Measurements from ENCODE around the gene HTT. TPM values are rescaled to one million over a fixed set of nuclear protein-coding genes. Genes with fewer than 3 reads are reported as not detected.

Gene HTT
- polyA plus RNA-seq, 3 donors, result 1.8 to 27.1 (median 3.0) TPM

DNA sequence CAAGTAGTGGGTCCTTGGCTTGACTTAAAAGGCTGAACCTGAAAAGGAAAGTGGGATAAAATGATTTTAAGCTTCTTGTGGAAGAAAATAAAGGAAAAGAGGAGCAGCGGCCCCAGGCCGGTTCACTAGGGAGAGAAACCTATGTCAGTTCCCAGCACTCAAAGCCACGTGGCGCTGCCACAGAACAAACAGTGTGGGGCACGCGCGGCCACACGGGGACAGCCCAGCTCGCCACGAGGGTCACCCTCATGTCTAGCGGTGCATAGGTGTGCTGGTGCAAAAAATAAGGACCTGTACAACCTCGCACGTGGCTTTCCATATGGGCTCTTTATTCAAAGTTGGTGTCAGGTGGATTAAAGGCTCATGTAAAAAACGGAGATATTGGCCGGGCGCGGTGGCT lies 191.6 kb downstream of the HTT start:
- Histone ChIP-seq H3K9me3 (replicated peaks in 1 of 2; ENCODE audit: control insufficient read depth in 1 of 2, insufficient read depth in 1 of 2, low read length in 2 of 2) (no peaks in the 10 kb centered on the region), H3K36me3 (replicated peaks in 1 of 2; ENCODE audit: control insufficient read depth in 1 of 2, insufficient read depth in 2 of 2, low read length in 2 of 2) (no peaks in the 10 kb centered on the region), H3K4me1 (ENCODE audit: control insufficient read depth in 1 of 2, insufficient read depth in 2 of 2, low read length in 2 of 2) (no peaks in the 10 kb centered on the region), H3K9ac (ENCODE audit: insufficient read depth, low read length, poor library complexity, severe bottlenecking) (no peak overlapping the region), H3K79me2 (ENCODE audit: insufficient read depth, low read length) (no peaks in the 10 kb centered on the region), H3K27ac (ENCODE audit: low read depth in 1 of 2, low read length in 2 of 2) (no peak overlapping the region), H4K20me1 (ENCODE audit: insufficient read depth, low read length) (no peaks in the 10 kb centered on the region), H3K27me3 (ENCODE audit: control insufficient read depth in 2 of 2, insufficient read depth in 2 of 2, low read length in 2 of 2) (no peaks in the 10 kb centered on the region), H3K4me3 (replicated peaks in 1 of 3; ENCODE audit: low read depth in 2 of 3, low read length in 3 of 3) (no peak overlapping the region), H3K4me2 (replicated peaks; ENCODE audit: extremely low read depth, low read length, poor library complexity, severe bottlenecking) (no peak overlapping the region), H2AFZ (ENCODE audit: insufficient read depth, low read depth, low read length, poor library complexity, severe bottlenecking) (no peak overlapping the region)
- 100% methylated on average over 10 of the region's 17 CpGs for WGBS (ENCODE audit: insufficient coverage)
- no peaks in the 10 kb centered on the region for H3K4me1 Mint-ChIP-seq
- no peak for DNase-seq
- no peaks in the 10 kb centered on the region for H3K36me3 Mint-ChIP-seq
- H3K9me3 Mint-ChIP-seq, result peaks cover 0 to 3% (median 0%) of the 10 kb centered on the region in 7 donors
- intact Hi-C loops (cut with micrococcal nuclease), result no loop called here
- TF ChIP-seq, protein P1, sequence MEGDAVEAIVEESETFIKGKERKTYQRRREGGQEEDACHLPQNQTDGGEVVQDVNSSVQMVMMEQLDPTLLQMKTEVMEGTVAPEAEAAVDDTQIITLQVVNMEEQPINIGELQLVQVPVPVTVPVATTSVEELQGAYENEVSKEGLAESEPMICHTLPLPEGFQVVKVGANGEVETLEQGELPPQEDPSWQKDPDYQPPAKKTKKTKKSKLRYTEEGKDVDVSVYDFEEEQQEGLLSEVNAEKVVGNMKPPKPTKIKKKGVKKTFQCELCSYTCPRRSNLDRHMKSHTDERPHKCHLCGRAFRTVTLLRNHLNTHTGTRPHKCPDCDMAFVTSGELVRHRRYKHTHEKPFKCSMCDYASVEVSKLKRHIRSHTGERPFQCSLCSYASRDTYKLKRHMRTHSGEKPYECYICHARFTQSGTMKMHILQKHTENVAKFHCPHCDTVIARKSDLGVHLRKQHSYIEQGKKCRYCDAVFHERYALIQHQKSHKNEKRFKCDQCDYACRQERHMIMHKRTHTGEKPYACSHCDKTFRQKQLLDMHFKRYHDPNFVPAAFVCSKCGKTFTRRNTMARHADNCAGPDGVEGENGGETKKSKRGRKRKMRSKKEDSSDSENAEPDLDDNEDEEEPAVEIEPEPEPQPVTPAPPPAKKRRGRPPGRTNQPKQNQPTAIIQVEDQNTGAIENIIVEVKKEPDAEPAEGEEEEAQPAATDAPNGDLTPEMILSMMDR (IDR thresholded peaks at IDR 0.05), result no peak
- H3K27me3 Mint-ChIP-seq (ENCODE audit: low read depth in 3 of 3), result peaks cover 0 to 8% (median 2%) of the 10 kb centered on the region in 3 donors
- H3K27ac Mint-ChIP-seq, result peak overlapping the region in 1 of 7 donors; percentile 23
- no peak overlapping the region for H3K4me3 Mint-ChIP-seq

DNA sequence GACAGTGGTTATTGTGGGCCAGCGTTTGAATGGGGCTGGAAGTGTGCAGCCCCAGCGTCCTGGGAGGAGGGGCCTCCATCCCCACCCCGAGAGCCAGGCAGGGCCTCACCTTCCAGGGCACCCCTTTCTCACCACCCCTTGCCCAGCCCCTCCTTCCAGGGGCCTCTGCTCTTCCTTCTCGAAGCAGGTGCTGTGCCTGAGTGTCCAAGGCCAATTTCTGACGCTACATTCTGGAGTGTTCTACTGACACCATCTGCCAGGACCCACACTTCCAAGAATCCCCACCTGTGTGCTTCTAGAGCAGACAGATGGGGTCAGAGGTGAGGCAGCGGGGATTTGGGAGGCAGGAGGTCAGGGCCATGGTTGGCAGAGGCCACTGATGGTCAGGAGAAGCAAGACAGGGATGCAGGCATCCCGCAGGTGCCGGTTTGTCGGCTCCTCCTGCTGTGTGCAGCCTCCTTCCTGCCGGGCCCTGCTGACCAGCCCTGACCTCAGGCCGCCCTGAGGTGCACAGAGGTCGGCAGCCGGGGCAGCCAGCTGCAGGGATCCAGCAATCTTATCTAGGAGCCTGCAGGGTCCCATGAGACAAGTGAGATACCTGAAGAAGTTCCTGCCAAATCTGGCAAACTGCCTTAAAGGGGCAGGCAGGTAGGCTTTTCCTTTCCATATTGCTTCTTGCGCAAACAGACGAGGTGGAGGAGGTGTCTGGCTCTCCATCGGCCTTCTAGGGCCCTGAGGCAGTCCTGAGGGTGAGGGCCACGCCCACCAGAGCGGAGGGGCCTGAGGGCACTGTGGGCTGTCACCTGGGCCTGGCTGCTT lies 193.3 kb downstream of the HTT start:
- H3K36me3 Mint-ChIP-seq, result no peaks in the 10 kb centered on the region
- peaks cover 0 to 3% (median 0%) of the 10 kb centered on the region in 7 donors for H3K9me3 Mint-ChIP-seq
- Histone ChIP-seq H3K9ac (ENCODE audit: insufficient read depth, low read length, poor library complexity, severe bottlenecking) (no peak overlapping the region), H3K9me3 (replicated peaks in 1 of 2; ENCODE audit: control insufficient read depth in 1 of 2, insufficient read depth in 1 of 2, low read length in 2 of 2) (no peaks in the 10 kb centered on the region), H3K27me3 (ENCODE audit: control insufficient read depth in 2 of 2, insufficient read depth in 2 of 2, low read length in 2 of 2) (no peaks in the 10 kb centered on the region), H2AFZ (ENCODE audit: insufficient read depth, low read depth, low read length, poor library complexity, severe bottlenecking) (no peak overlapping the region), H3K4me3 (replicated peaks in 1 of 3; ENCODE audit: low read depth in 2 of 3, low read length in 3 of 3) (no peak overlapping the region), H3K79me2 (ENCODE audit: insufficient read depth, low read length) (no peaks in the 10 kb centered on the region), H4K20me1 (ENCODE audit: insufficient read depth, low read length) (no peaks in the 10 kb centered on the region), H3K27ac (ENCODE audit: low read depth in 1 of 2, low read length in 2 of 2) (no peak overlapping the region), H3K4me2 (replicated peaks; ENCODE audit: extremely low read depth, low read length, poor library complexity, severe bottlenecking) (no peak overlapping the region), H3K36me3 (replicated peaks in 1 of 2; ENCODE audit: control insufficient read depth in 1 of 2, insufficient read depth in 2 of 2, low read length in 2 of 2) (no peaks in the 10 kb centered on the region), H3K4me1 (ENCODE audit: control insufficient read depth in 1 of 2, insufficient read depth in 2 of 2, low read length in 2 of 2) (no peaks in the 10 kb centered on the region)
- 90% methylated on average over 13 of the region's 18 CpGs for WGBS (ENCODE audit: insufficient coverage)
- H3K4me1 Mint-ChIP-seq, result no peaks in the 10 kb centered on the region
- TF ChIP-seq, protein P1 (IDR thresholded peaks at IDR 0.05), result no peak
- no peak overlapping the region for H3K27ac Mint-ChIP-seq
- DNase-seq, result no peak
- no peak overlapping the region for H3K4me3 Mint-ChIP-seq
- peaks cover 0 to 8% (median 3%) of the 10 kb centered on the region in 3 donors for H3K27me3 Mint-ChIP-seq (ENCODE audit: low read depth in 3 of 3)
- intact Hi-C loops (cut with micrococcal nuclease), result no loop called here
